SK-N-SH treated with all-trans-retinoic acid at 6 μM for 48 hours (cell line): ENCODE measurements around the gene ADAP1.

Source experiments
- ARNTL ChIP-seq: fragments of 450-650 bp; formaldehyde crosslinking; IDR thresholded peaks from 2 replicates; pipeline ENCODE4 v1.5.0; 2020; ENCODE audit warnings: low read depth, mild to moderate bottlenecking, moderate library complexity, borderline replicate concordance
- ESRRG ChIP-seq: fragments of 250-450 bp; sonication (Bioruptor Pico); IDR thresholded peaks from 2 replicates; pipeline ENCODE4 v1.6.1; 2021; ENCODE audit warnings: mild to moderate bottlenecking
- GLIS3 ChIP-seq: fragments of 250-450 bp; sonication (Bioruptor Pico); IDR thresholded peaks from 2 replicates; pipeline ENCODE4 v1.5.0; 2020; ENCODE audit warnings: mild to moderate bottlenecking, moderate library complexity
- PATZ1 ChIP-seq: fragments of 250-450 bp; sonication (Bioruptor Pico); IDR thresholded peaks from 2 replicates; pipeline ENCODE4 v1.8.0; 2020; ENCODE audit warnings: mild to moderate bottlenecking, moderate library complexity, borderline replicate concordance
- PPARA ChIP-seq: fragments of 250-450 bp; sonication (Bioruptor Pico); IDR thresholded peaks from 2 replicates; pipeline ENCODE4 v1.5.0; 2020; ENCODE audit warnings: mild to moderate bottlenecking, borderline replicate concordance
- RARB ChIP-seq: fragments of 250-450 bp; sonication (Bioruptor Pico); IDR thresholded peaks from 2 replicates; pipeline ENCODE4 v1.8.0; 2021; ENCODE audit warnings: mild to moderate bottlenecking, moderate library complexity
- SNAI2 ChIP-seq: fragments of 250-450 bp; sonication (Bioruptor Pico); IDR thresholded peaks from 2 replicates; pipeline ENCODE4 v1.5.0; 2020; ENCODE audit warnings: mild to moderate bottlenecking, moderate library complexity
- TCF4 ChIP-seq: fragments of 250-450 bp; sonication (Bioruptor Pico); IDR thresholded peaks from 2 replicates; pipeline ENCODE4 v1.8.0; 2021; ENCODE audit warnings: mild to moderate bottlenecking, moderate library complexity, borderline replicate concordance
- ZFP30 ChIP-seq: fragments of 450-650 bp; formaldehyde crosslinking; IDR thresholded peaks from 2 replicates; pipeline ENCODE4 v1.5.0; 2022; ENCODE audit warnings: mild to moderate bottlenecking, moderate library complexity
- TF ChIP-seq, protein P1 (sequence below): fragments of 250-450 bp; sonication (Bioruptor Pico); IDR thresholded peaks from 2 replicates; pipeline ENCODE4 v1.5.1; 2021; ENCODE audit warnings: mild to moderate bottlenecking, moderate library complexity
- TF ChIP-seq, protein P2 (sequence below): fragments of 250-450 bp; sonication (Bioruptor Pico); IDR thresholded peaks from 2 replicates; pipeline ENCODE4 v1.5.0; 2020; ENCODE audit warnings: mild to moderate bottlenecking, moderate library complexity
- TF ChIP-seq, protein P3 (sequence below): fragments of 250-450 bp; sonication (Bioruptor Pico); IDR thresholded peaks from 2 replicates; pipeline ENCODE4 v1.5.1; 2020; ENCODE audit warnings: low read depth, mild to moderate bottlenecking, moderate library complexity

DNA sequence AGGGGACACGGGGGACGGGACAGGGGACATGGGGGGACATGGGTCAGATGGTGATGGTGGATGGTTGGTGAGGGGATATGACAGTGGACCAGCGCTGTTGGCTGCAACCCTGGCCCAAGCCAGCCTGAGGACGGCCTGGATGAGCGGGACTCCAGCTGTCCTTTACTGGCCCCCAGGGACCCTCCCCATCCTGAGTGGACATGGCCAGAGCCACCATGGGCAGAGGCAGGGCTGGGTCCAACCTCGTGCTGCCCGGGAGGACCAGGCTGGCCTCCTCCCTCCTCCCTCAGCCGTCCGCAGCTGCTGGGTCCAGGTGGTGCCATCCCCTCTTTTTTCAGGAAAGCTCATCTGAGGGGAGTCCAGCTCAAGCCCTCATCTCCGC lies 47.7 kb downstream of the ADAP1 start:
- TF ChIP-seq ARNTL (CRISPR knock-in tag) (no peak), PATZ1 (no peak), ZFP30 (CRISPR knock-in tag) (no peak), RARB (no peak), PPARA (CRISPR knock-in tag) (no peak), SNAI2 (no peak), ESRRG (CRISPR knock-in tag) (no peak), TCF4 (CRISPR knock-in tag) (no peak), GLIS3 (no peak)
- TF ChIP-seq, protein P1, sequence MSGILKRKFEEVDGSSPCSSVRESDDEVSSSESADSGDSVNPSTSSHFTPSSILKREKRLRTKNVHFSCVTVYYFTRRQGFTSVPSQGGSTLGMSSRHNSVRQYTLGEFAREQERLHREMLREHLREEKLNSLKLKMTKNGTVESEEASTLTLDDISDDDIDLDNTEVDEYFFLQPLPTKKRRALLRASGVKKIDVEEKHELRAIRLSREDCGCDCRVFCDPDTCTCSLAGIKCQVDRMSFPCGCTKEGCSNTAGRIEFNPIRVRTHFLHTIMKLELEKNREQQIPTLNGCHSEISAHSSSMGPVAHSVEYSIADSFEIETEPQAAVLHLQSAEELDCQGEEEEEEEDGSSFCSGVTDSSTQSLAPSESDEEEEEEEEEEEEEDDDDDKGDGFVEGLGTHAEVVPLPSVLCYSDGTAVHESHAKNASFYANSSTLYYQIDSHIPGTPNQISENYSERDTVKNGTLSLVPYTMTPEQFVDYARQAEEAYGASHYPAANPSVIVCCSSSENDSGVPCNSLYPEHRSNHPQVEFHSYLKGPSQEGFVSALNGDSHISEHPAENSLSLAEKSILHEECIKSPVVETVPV (CRISPR knock-in tag): no peak
- TF ChIP-seq, protein P2, sequence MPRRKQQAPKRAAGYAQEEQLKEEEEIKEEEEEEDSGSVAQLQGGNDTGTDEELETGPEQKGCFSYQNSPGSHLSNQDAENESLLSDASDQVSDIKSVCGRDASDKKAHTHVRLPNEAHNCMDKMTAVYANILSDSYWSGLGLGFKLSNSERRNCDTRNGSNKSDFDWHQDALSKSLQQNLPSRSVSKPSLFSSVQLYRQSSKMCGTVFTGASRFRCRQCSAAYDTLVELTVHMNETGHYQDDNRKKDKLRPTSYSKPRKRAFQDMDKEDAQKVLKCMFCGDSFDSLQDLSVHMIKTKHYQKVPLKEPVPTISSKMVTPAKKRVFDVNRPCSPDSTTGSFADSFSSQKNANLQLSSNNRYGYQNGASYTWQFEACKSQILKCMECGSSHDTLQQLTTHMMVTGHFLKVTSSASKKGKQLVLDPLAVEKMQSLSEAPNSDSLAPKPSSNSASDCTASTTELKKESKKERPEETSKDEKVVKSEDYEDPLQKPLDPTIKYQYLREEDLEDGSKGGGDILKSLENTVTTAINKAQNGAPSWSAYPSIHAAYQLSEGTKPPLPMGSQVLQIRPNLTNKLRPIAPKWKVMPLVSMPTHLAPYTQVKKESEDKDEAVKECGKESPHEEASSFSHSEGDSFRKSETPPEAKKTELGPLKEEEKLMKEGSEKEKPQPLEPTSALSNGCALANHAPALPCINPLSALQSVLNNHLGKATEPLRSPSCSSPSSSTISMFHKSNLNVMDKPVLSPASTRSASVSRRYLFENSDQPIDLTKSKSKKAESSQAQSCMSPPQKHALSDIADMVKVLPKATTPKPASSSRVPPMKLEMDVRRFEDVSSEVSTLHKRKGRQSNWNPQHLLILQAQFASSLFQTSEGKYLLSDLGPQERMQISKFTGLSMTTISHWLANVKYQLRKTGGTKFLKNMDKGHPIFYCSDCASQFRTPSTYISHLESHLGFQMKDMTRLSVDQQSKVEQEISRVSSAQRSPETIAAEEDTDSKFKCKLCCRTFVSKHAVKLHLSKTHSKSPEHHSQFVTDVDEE (CRISPR knock-in tag): no peak
- TF ChIP-seq, protein P3, sequence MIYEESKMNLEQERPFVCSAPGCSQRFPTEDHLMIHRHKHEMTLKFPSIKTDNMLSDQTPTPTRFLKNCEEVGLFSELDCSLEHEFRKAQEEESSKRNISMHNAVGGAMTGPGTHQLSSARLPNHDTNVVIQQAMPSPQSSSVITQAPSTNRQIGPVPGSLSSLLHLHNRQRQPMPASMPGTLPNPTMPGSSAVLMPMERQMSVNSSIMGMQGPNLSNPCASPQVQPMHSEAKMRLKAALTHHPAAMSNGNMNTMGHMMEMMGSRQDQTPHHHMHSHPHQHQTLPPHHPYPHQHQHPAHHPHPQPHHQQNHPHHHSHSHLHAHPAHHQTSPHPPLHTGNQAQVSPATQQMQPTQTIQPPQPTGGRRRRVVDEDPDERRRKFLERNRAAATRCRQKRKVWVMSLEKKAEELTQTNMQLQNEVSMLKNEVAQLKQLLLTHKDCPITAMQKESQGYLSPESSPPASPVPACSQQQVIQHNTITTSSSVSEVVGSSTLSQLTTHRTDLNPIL (CRISPR knock-in tag): no peak
